PC-3 (cell line): Measurements from ENCODE around the gene KCP. TPM values are rescaled to one million over a fixed set of nuclear protein-coding genes. Genes with fewer than 3 reads are reported as not detected.

Experiments used
- ATAC-seq: fragments of 200-7000 bp; cut with Tn5 transposase; 2 replicates; pipeline ENCODE4 v1.9.1; 2020; ENCODE audit warnings: mild to moderate bottlenecking, moderate library complexity
- BruUV-seq: library from RNA; stranded (reverse); fragments of 400-500 nt; replicated peaks from 2 replicates; lab custom pipeline; 2021; lab: Mats Ljungman, UMichigan
- CTCF ChIA-PET: fragments of 300-600 bp; sonication (Branson Sonifier 250); formaldehyde crosslinking; loops from one replicate; lab custom pipeline; 2022; ENCODE audit warnings: antibody characterized with exemption; lab: Charles Lee
- POLR2A ChIA-PET: fragments of 300-600 bp; sonication (Branson Sonifier 250); formaldehyde crosslinking; loops from one replicate; lab custom pipeline; 2022; ENCODE audit warnings: antibody characterized with exemption; ENCODE audit not compliant: unreplicated experiment; lab: Charles Lee
- DNase-seq: peaks from one replicate; pipeline ENCODE4 v3.0.0-alpha.2; 2015
- H2AFZ ChIP-seq: fragments of 300-600 bp; sonication (generic); 2 replicates; pipeline ENCODE4 v1.6.0; 2016; ENCODE audit warnings: antibody characterized with exemption, low read length
- H3F3A ChIP-seq: fragments of 300-600 bp; sonication (generic); one replicate; pipeline ENCODE4 v1.6.0; 2017; ENCODE audit warnings: antibody characterized with exemption, low read length, control low read depth, mild to moderate bottlenecking; ENCODE audit not compliant: unreplicated experiment
- H3K27ac ChIP-seq: fragments of 300-600 bp; sonication (generic); 2 replicates; pipeline ENCODE4 v1.5.1; 2016; ENCODE audit warnings: mild to moderate bottlenecking, low read length
- H3K27me3 ChIP-seq: fragments of 300-600 bp; sonication (generic); 2 replicates; pipeline ENCODE4 v1.6.1; 2016; ENCODE audit warnings: low read length, mixed read lengths
- H3K36me3 ChIP-seq: fragments of 300-600 bp; sonication (generic); 2 replicates; pipeline ENCODE4 v1.6.1; 2016; ENCODE audit warnings: low read depth, mixed run types, low read length, mixed read lengths
- H3K4me1 ChIP-seq: fragments of 300-600 bp; sonication (generic); 2 replicates; pipeline ENCODE4 v1.5.1; 2016; ENCODE audit warnings: low read length; ENCODE audit not compliant: insufficient read depth
- H3K4me2 ChIP-seq: fragments of 300-600 bp; sonication (generic); 2 replicates; pipeline ENCODE4 v1.6.0; 2016; ENCODE audit warnings: low read length
- H3K4me3 ChIP-seq: fragments of 300-600 bp; sonication (generic); 2 replicates; pipeline ENCODE4 v1.5.1; 2016; ENCODE audit warnings: mild to moderate bottlenecking, low read length, mixed read lengths
- H3K79me2 ChIP-seq: fragments of 300-600 bp; sonication (generic); 2 replicates; pipeline ENCODE4 v1.6.1; 2017; ENCODE audit warnings: low read length, mixed read lengths
- H3K9ac ChIP-seq: fragments of 300-600 bp; sonication (generic); 2 replicates; pipeline ENCODE4 v1.6.0; 2016; ENCODE audit warnings: mild to moderate bottlenecking, low read length
- H3K9me2 ChIP-seq: fragments of 300-600 bp; sonication (generic); replicated peaks from 2 replicates; pipeline ENCODE4 v1.6.1; 2016; ENCODE audit warnings: mixed run types, low read length, mixed read lengths
- H3K9me3 ChIP-seq: fragments of 300-600 bp; sonication (generic); 2 replicates; pipeline ENCODE4 v1.6.1; 2016; ENCODE audit warnings: low read length, mixed read lengths
- H4K20me1 ChIP-seq: fragments of 300-600 bp; sonication (generic); 2 replicates; pipeline ENCODE4 v1.6.1; 2016; ENCODE audit warnings: low read length, mixed read lengths
- EZH2 ChIP-seq: fragments of 300-600 bp; sonication (generic); IDR thresholded peaks from one replicate; pipeline ENCODE4 v1.6.1; 2017; ENCODE audit warnings: antibody characterized with exemption, mild to moderate bottlenecking, low read length; ENCODE audit not compliant: unreplicated experiment
- EZH2phosphoT487 ChIP-seq: fragments of 300-600 bp; sonication (generic); IDR thresholded peaks from 2 replicates; pipeline ENCODE4 v1.6.1; 2018; ENCODE audit warnings: mild to moderate bottlenecking, antibody characterized with exemption, low read length, borderline replicate concordance
- intact Hi-C: fragments of 100-400 bp; cut with micrococcal nuclease; formaldehyde crosslinking; loops from 2 replicates; pipeline ENCODE4 v1.9.0; 2023
- total RNA-seq: library from RNA; depleted of rRNA; stranded (reverse); fragments of >200 nt; gene quantifications from 2 replicates; pipeline ENCODE4 v1.2.3, GENCODE V29; 2014
- TF ChIP-seq, protein P1 (sequence below): fragments of 300-600 bp; sonication (generic); conservative IDR thresholded peaks from 2 replicates; pipeline ENCODE4 v1.5.1; 2017; ENCODE audit warnings: antibody characterized with exemption, low read depth, mild to moderate bottlenecking, low read length

KCP gene
- total RNA-seq, 1 experiment from 2014 or later, result 3.2 TPM

- CTCF ChIA-PET, result interaction anchor here (0.7 to 1.5 kb wide), 3 partner anchors 18 to 515 kb away, joined by 3 to 9 read pairs (median 4); no protein-coding TSS in a partner anchor
- no peaks in the 10 kb centered on the region for H3K9me2 ChIP-seq
- peaks cover 5% of the 10 kb centered on the region; the same call in 1 of the 2 replicates for H3K36me3 ChIP-seq
- POLR2A ChIA-PET, result interaction anchor here (0.6 kb wide), 1 partner anchor 77 kb away, joined by 5 read pairs; no protein-coding TSS in a partner anchor
- no peaks in the 10 kb centered on the region for H3K9me3 ChIP-seq
- H3K4me3 ChIP-seq, result peak overlapping the region; percentile 84
- H3K79me2 ChIP-seq, result peaks cover 26% of the 10 kb centered on the region
- H3F3A ChIP-seq, result no peaks in the 10 kb centered on the region
- peak overlapping the region; percentile 80 for H2AFZ ChIP-seq
- H3K9ac ChIP-seq, result peak overlapping the region; percentile 14; the same call in 1 of the 2 replicates
- ATAC-seq (peak; percentile 1), DNase-seq (no peak)
- H3K27me3 ChIP-seq, result no peaks in the 10 kb centered on the region
- H3K27ac ChIP-seq, result no peak overlapping the region
- peaks cover 5% of the 10 kb centered on the region; the same call in 1 of the 2 replicates for H3K4me1 ChIP-seq
- TF ChIP-seq EZH2phosphoT487 (no peak), EZH2 (no peak)
- TF ChIP-seq, protein P1, sequence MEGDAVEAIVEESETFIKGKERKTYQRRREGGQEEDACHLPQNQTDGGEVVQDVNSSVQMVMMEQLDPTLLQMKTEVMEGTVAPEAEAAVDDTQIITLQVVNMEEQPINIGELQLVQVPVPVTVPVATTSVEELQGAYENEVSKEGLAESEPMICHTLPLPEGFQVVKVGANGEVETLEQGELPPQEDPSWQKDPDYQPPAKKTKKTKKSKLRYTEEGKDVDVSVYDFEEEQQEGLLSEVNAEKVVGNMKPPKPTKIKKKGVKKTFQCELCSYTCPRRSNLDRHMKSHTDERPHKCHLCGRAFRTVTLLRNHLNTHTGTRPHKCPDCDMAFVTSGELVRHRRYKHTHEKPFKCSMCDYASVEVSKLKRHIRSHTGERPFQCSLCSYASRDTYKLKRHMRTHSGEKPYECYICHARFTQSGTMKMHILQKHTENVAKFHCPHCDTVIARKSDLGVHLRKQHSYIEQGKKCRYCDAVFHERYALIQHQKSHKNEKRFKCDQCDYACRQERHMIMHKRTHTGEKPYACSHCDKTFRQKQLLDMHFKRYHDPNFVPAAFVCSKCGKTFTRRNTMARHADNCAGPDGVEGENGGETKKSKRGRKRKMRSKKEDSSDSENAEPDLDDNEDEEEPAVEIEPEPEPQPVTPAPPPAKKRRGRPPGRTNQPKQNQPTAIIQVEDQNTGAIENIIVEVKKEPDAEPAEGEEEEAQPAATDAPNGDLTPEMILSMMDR, result no peak
- intact Hi-C loops, result loop anchor here (1.0 kb wide), 1 partner anchor 35 kb away; no protein-coding TSS in a partner anchor
- H4K20me1 ChIP-seq, result no peaks in the 10 kb centered on the region
- H3K4me2 ChIP-seq, result peak overlapping the region; percentile 82
- BruUV-seq, result TSS peak; percentile 58
Measured at GRCh38 chr7:128861957-128862570, 48.4 kb downstream of the KCP start.

DNA sequence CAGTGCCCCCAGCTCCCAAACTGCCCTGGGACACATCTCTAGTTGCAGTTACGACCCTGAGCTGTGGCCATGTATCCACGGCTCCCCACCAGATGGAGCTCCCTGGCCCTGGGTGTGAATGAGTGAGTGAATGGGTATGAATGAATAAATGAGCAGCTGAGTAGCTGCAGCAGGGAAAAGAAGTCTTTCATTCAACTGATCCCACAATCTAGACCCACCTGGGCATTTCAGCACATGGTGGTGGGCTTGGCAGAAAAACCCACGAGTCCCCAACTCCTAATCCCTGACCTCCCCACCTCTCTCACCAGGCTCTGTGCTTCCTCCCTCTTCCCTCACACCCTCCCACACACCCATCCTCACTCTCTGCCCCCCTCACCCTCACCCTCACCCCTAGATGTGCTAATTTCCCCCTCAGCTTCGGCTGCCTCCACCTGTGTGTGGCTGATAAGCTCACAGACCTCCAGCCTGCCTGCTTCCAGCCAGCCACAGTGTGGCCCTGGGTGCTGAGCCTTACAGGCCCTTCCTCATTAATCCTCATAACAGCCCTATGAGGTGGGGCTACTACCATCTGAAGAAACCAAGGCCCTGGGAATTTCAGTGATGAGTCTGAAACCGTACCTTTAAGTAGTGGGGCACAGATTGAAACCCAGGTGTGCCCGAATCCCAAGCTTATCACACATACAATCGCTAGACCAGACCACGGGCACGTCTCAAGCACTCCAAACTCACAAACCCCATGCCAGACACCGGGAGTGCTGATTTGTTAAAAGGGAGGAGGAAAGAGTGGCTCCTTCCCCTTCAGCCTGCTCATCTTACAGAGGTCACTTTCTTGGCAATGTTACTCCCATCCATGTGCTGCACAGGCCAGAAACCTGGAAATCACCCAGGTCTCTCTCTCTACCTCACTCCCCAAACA is 50.1 kb downstream of the KCP start:
- intact Hi-C loops, result no loop called here
- Histone ChIP-seq H3K4me3 (no peak overlapping the region), H3K9me2 (no peaks in the 10 kb centered on the region), H4K20me1 (no peaks in the 10 kb centered on the region), H2AFZ (no peak overlapping the region), H3K4me1 (peaks cover 5% of the 10 kb centered on the region; the same call in 1 of the 2 replicates), H3K4me2 (no peak overlapping the region), H3K27ac (no peak overlapping the region), H3K36me3 (peaks cover 3% of the 10 kb centered on the region; the same call in 1 of the 2 replicates), H3K9me3 (no peaks in the 10 kb centered on the region), H3K27me3 (no peaks in the 10 kb centered on the region), H3K79me2 (peaks cover 26% of the 10 kb centered on the region), H3F3A (no peaks in the 10 kb centered on the region), H3K9ac (no peak overlapping the region)
- TF ChIP-seq, protein P1, result peak; percentile 37; the same call in 1 of the 2 replicates
- TF ChIP-seq EZH2phosphoT487, result no peak
- ChIA-PET POLR2A (no interaction called here), CTCF (interaction anchor here (0.6 kb wide), 1 partner anchor 80 kb away, joined by 10 read pairs; no protein-coding TSS in a partner anchor)
- ATAC-seq (no peak), DNase-seq (no peak)
- BruUV-seq, result no TSS peak
